HFFc6 (cell line): ENCODE results near the gene FOXP1. TPM values are rescaled to one million over a fixed set of nuclear protein-coding genes. Genes with fewer than 3 reads are reported as not detected.
"Not testable (repeated sequence)": the region's sequence is repeated elsewhere in the genome, so short reads cannot be mapped to it uniquely, and the experiment has no call there.

ENCODE experiments used
- DNase-seq: peaks from one replicate; pipeline ENCODE4 v3.0.0-alpha.2; 2018
- H3K27ac Mint-ChIP-seq: 2 replicates; pipeline ENCODE4 v1.8.0; 2020; ENCODE audit warnings: mild to moderate bottlenecking, mixed read lengths
- H3K27me3 Mint-ChIP-seq: 2 replicates; pipeline ENCODE4 v1.8.0; 2021; ENCODE audit warnings: mild to moderate bottlenecking, moderate library complexity, mixed read lengths; ENCODE audit not compliant: insufficient read depth
- H3K36me3 Mint-ChIP-seq: 2 replicates; pipeline ENCODE4 v1.8.0; 2021; ENCODE audit warnings: low read depth, mixed read lengths
- H3K4me1 Mint-ChIP-seq: 2 replicates; pipeline ENCODE4 v1.8.0; 2020; ENCODE audit warnings: low read depth, mixed read lengths
- H3K4me3 Mint-ChIP-seq: 2 replicates; pipeline ENCODE4 v1.8.0; 2020; ENCODE audit warnings: mild to moderate bottlenecking, moderate library complexity, mixed read lengths
- H3K9me3 Mint-ChIP-seq: 2 replicates; pipeline ENCODE4 v1.8.0; 2020; ENCODE audit warnings: mild to moderate bottlenecking, mixed read lengths
- total RNA-seq, 6 experiments: library from RNA; stranded (reverse); fragmentation: NEBNext Ultra II Directional; extraction: Animal tissue kit (Norgen Biotek cat#: 25700); gene quantifications; 2 replicates in 1 of 6; 3 replicates in 5 of 6; pipeline ENCODE4 v1.2.3, GENCODE V29; 2021
- TF ChIP-seq, protein P1 (sequence below): fragments of 200-600 bp; sonication (generic); IDR thresholded peaks from 2 replicates; pipeline ENCODE4 v1.5.0; 2021; ENCODE audit warnings: antibody characterized with exemption, mild to moderate bottlenecking

The FOXP1 gene
- total RNA-seq, 6 experiments from 2014 or later: 32.2 to 59.3 (median 52.0) TPM

DNA sequence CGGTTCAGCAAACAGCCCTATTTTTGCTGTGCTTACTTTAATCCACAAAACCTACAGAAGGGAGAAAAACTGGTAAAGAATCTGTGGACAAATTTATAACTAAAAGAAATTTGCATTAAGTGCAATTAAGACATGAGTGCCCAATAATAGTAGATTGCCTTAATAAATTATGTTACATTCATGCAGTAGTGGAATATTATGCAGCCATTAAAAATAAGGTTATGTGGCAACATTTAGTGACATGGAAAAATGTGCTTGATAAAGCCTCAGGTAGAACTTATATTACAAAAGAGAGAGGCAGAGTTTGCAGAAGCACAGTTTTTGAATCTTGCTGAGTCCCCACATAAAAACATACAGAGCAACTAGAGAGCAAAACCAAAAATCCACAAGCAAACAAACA is 253.0 kb downstream of the FOXP1 start:
- no peak for DNase-seq
- Mint-ChIP-seq H3K4me3 (no peak overlapping the region), H3K4me1 (no peaks in the 10 kb centered on the region), H3K36me3 (peaks cover 16% of the 10 kb centered on the region), H3K27me3 (no peaks in the 10 kb centered on the region; the same call in 1 of the 2 replicates), H3K9me3 (peaks cover 12% of the 10 kb centered on the region), H3K27ac (no peak overlapping the region)
- TF ChIP-seq, protein P1, sequence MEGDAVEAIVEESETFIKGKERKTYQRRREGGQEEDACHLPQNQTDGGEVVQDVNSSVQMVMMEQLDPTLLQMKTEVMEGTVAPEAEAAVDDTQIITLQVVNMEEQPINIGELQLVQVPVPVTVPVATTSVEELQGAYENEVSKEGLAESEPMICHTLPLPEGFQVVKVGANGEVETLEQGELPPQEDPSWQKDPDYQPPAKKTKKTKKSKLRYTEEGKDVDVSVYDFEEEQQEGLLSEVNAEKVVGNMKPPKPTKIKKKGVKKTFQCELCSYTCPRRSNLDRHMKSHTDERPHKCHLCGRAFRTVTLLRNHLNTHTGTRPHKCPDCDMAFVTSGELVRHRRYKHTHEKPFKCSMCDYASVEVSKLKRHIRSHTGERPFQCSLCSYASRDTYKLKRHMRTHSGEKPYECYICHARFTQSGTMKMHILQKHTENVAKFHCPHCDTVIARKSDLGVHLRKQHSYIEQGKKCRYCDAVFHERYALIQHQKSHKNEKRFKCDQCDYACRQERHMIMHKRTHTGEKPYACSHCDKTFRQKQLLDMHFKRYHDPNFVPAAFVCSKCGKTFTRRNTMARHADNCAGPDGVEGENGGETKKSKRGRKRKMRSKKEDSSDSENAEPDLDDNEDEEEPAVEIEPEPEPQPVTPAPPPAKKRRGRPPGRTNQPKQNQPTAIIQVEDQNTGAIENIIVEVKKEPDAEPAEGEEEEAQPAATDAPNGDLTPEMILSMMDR: no peak

DNA sequence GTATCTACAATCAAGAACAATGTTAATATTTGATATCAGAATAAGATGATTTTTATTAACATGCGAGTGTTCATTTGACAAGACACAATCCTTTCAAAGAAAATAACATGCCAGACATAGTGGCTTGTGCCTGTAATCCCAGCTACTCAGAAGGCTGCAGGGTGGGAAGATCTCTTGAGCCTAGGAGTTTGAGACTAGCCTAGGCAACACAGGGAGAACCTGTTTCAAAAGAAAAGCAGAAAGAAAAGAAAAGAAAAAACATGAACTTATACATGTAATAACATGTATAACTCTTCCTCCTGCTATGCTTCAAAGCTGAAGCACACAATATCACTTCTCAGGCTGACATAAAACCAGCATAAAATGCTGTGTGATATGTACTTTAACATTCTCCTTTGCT is 253.7 kb downstream of the FOXP1 start:
- H3K4me1 Mint-ChIP-seq: no peaks in the 10 kb centered on the region
- H3K36me3 Mint-ChIP-seq: peaks cover 16% of the 10 kb centered on the region
- no peak overlapping the region for H3K4me3 Mint-ChIP-seq
- DNase-seq: no peak
- TF ChIP-seq, protein P1: no peak
- H3K27me3 Mint-ChIP-seq: no peaks in the 10 kb centered on the region; the same call in 1 of the 2 replicates
- H3K27ac Mint-ChIP-seq: no peak overlapping the region
- peaks cover 12% of the 10 kb centered on the region for H3K9me3 Mint-ChIP-seq

DNA sequence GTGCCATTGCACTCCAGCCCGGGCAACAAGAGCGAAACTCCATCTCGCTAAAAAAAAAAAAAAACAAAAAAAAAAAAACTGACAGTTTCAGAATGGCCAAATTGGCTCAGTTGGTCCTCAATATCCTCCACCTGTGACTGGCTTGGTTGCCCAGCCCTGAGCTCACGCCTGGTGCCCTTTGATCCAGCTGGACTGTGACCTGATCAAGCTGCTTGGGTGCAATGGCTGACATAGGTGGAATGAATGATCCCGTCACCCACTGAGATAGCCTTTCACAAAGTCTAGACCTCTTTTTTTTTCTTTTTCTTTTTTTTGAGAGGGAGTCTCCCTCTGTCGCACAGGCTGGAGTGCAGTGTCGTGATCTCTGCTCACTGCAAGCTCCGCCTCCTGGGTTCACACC is 254.6 kb downstream of the FOXP1 start:
- Mint-ChIP-seq H3K9me3 (peaks cover 12% of the 10 kb centered on the region), H3K27me3 (no peaks in the 10 kb centered on the region; the same call in 1 of the 2 replicates), H3K27ac (no peak overlapping the region), H3K4me3 (no peak overlapping the region), H3K36me3 (peaks cover 16% of the 10 kb centered on the region), H3K4me1 (no peaks in the 10 kb centered on the region)
- TF ChIP-seq, protein P1: no peak
- DNase-seq: no peak

DNA sequence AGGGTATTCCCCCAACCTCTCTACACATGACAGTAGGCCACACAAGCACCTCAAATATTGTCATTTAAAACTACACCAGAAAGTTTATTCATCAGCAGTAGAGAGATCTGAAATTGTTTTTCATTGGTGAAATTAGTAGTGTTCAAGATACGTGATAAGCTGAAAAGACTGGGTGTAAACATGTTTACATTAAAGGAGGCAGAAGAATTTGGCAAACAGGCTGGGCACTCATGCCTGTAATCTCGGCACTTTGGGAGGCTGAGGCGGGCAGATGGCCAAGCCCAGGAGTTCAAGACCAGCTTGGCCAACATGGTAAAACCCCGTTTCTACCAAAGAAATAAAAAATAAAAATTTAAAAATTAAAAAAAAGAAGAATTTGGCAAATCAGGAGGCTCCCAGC is 255.6 kb downstream of the FOXP1 start:
- peaks cover 12% of the 10 kb centered on the region for H3K9me3 Mint-ChIP-seq
- H3K4me3 Mint-ChIP-seq: no peak overlapping the region
- H3K27ac Mint-ChIP-seq: no peak overlapping the region
- H3K36me3 Mint-ChIP-seq: peaks cover 16% of the 10 kb centered on the region
- H3K27me3 Mint-ChIP-seq: no peaks in the 10 kb centered on the region; the same call in 1 of the 2 replicates
- no peaks in the 10 kb centered on the region for H3K4me1 Mint-ChIP-seq
- TF ChIP-seq, protein P1: no peak
- no peak for DNase-seq

DNA sequence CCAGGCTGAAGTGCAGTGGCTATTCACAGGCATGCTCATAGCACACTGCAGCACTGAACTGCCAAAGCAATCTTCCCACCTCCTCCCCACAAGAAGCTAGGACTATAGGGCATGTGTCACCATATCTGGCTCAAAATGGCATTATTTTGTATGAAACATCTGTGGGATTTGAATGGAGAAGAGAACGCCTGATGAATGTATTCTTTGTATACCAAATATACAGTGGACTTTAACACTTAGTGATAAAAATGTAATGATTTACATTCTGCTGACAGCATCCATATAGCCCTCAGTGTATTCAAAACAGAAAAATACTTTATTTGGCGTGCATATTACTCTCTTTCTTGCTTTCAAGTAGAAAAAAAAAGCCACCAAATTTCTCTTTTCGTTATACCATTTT is 257.8 kb downstream of the FOXP1 start:
- Mint-ChIP-seq H3K9me3 (peaks cover 5% of the 10 kb centered on the region; the same call in 1 of the 2 replicates), H3K4me3 (no peak overlapping the region), H3K27ac (no peak overlapping the region), H3K27me3 (peaks cover 1% of the 10 kb centered on the region; the same call in 1 of the 2 replicates), H3K4me1 (no peaks in the 10 kb centered on the region), H3K36me3 (peaks cover 6% of the 10 kb centered on the region)
- DNase-seq: no peak
- TF ChIP-seq, protein P1: no peak

DNA sequence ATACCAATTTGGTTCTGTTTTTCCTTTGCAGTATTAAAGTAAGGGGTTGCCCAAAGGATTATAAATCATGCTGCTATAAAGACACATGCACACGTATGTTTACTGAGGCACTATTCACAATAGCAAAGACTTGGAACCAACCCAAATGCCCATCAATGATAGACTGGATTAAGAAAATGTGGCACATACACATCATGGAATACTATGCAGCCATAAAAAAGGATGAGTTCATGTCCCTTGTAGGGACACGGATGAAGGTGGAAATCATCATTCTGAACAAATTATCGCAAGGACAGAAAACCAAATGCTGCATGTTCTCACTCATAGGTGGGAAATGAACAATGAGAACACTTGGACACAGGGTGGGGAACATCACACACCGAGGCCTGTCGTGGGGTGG is 259.3 kb downstream of the FOXP1 start:
- not testable (repeated sequence) for H3K4me1 Mint-ChIP-seq, H3K27ac Mint-ChIP-seq, H3K36me3 Mint-ChIP-seq, H3K27me3 Mint-ChIP-seq, DNase-seq, H3K4me3 Mint-ChIP-seq, H3K9me3 Mint-ChIP-seq
